Loucy (cell line): ENCODE measurements around the gene MEGF9.

Experiments used
- H2AFZ ChIP-seq: fragments of 200-600 bp; sonication (generic); 2 replicates; pipeline ENCODE4 v1.6.0; 2016; ENCODE audit warnings: antibody characterized with exemption, mild to moderate bottlenecking, low read length, moderate library complexity
- H3F3A ChIP-seq: fragments of 200-600 bp; 2 replicates; pipeline ENCODE4 v1.6.0; 2016; ENCODE audit warnings: antibody characterized with exemption, low read depth, mild to moderate bottlenecking
- H3K27me3 ChIP-seq: fragments of 200-600 bp; sonication (generic); 2 replicates; pipeline ENCODE4 v1.6.1; 2014; ENCODE audit warnings: low read length, mild to moderate bottlenecking; ENCODE audit not compliant: insufficient read depth, poor library complexity, severe bottlenecking
- H3K36me3 ChIP-seq: fragments of 200-600 bp; sonication (generic); 2 replicates; pipeline ENCODE4 v1.6.1; 2016; ENCODE audit warnings: low read length; ENCODE audit not compliant: insufficient read depth
- H3K4me1 ChIP-seq: fragments of 200-600 bp; sonication (generic); 2 replicates; pipeline ENCODE4 v1.5.1; 2014; ENCODE audit warnings: low read length, mild to moderate bottlenecking; ENCODE audit not compliant: insufficient read depth, poor library complexity, severe bottlenecking
- H3K4me2 ChIP-seq: fragments of 200-600 bp; sonication (generic); 2 replicates; pipeline ENCODE4 v1.6.0; 2014; ENCODE audit warnings: antibody characterized with exemption, low read length, low read depth, mild to moderate bottlenecking; ENCODE audit not compliant: poor library complexity, severe bottlenecking
- H3K4me3 ChIP-seq: fragments of 200-600 bp; sonication (generic); 2 replicates; pipeline ENCODE4 v1.5.1; 2014; ENCODE audit warnings: low read length, mild to moderate bottlenecking, mixed read lengths; ENCODE audit not compliant: poor library complexity, severe bottlenecking
- H3K79me2 ChIP-seq: fragments of 200-600 bp; sonication (generic); 2 replicates; pipeline ENCODE4 v1.6.1; 2014; ENCODE audit warnings: low read length; ENCODE audit not compliant: insufficient read depth
- H3K9ac ChIP-seq: fragments of 200-600 bp; sonication (generic); 2 replicates; pipeline ENCODE4 v1.6.0; 2014; ENCODE audit warnings: mild to moderate bottlenecking, low read depth, low read length, moderate library complexity; ENCODE audit not compliant: poor library complexity, severe bottlenecking
- H3K9me2 ChIP-seq: fragments of 200-600 bp; sonication (generic); replicated peaks from 2 replicates; pipeline ENCODE4 v1.6.1; 2016; ENCODE audit warnings: low read depth, low read length, mixed read lengths
- H3K9me3 ChIP-seq: fragments of 200-600 bp; sonication (generic); 2 replicates; pipeline ENCODE4 v1.6.1; 2014; ENCODE audit warnings: mild to moderate bottlenecking, antibody characterized with exemption, low read length, low read depth; ENCODE audit not compliant: insufficient read depth
- H4K20me1 ChIP-seq: fragments of 200-600 bp; sonication (generic); 2 replicates; pipeline ENCODE4 v1.6.0; 2014; ENCODE audit warnings: antibody characterized with exemption, low read length, mild to moderate bottlenecking; ENCODE audit not compliant: insufficient read depth, poor library complexity, severe bottlenecking
- EZH2phosphoT487 ChIP-seq: fragments of 200-600 bp; IDR thresholded peaks from 2 replicates; pipeline ENCODE4 v1.6.1; 2018; ENCODE audit warnings: antibody characterized with exemption, mild to moderate bottlenecking, moderate library complexity, borderline replicate concordance
- TF ChIP-seq, protein P1 (sequence below): fragments of 200-600 bp; sonication (generic); conservative IDR thresholded peaks from 2 replicates; pipeline ENCODE4 v1.5.1; 2014; ENCODE audit warnings: mild to moderate bottlenecking, antibody characterized with exemption, low read length

MEGF9 gene

GRCh38 chr9:120603010-120603409 is 111.3 kb downstream of the MEGF9 start:
- Histone ChIP-seq H2AFZ (no peak overlapping the region), H3K4me2 (no peak overlapping the region), H3K9me2 (no peaks in the 10 kb centered on the region), H3K9me3 (no peaks in the 10 kb centered on the region), H4K20me1 (no peaks in the 10 kb centered on the region), H3K4me3 (no peak overlapping the region), H3K36me3 (peaks cover 22% of the 10 kb centered on the region; the same call in 1 of the 2 replicates), H3K4me1 (peaks cover 11% of the 10 kb centered on the region), H3F3A (no peaks in the 10 kb centered on the region), H3K27me3 (no peaks in the 10 kb centered on the region), H3K79me2 (no peaks in the 10 kb centered on the region), H3K9ac (no peak overlapping the region)
- TF ChIP-seq EZH2phosphoT487, result no peak

- no peak overlapping the region for H2AFZ ChIP-seq
- no peaks in the 10 kb centered on the region for H3F3A ChIP-seq
- no peaks in the 10 kb centered on the region for H3K36me3 ChIP-seq
- no peaks in the 10 kb centered on the region for H3K9me2 ChIP-seq
- no peaks in the 10 kb centered on the region for H3K27me3 ChIP-seq
- H3K4me2 ChIP-seq, result no peak overlapping the region
- TF ChIP-seq, protein P1, sequence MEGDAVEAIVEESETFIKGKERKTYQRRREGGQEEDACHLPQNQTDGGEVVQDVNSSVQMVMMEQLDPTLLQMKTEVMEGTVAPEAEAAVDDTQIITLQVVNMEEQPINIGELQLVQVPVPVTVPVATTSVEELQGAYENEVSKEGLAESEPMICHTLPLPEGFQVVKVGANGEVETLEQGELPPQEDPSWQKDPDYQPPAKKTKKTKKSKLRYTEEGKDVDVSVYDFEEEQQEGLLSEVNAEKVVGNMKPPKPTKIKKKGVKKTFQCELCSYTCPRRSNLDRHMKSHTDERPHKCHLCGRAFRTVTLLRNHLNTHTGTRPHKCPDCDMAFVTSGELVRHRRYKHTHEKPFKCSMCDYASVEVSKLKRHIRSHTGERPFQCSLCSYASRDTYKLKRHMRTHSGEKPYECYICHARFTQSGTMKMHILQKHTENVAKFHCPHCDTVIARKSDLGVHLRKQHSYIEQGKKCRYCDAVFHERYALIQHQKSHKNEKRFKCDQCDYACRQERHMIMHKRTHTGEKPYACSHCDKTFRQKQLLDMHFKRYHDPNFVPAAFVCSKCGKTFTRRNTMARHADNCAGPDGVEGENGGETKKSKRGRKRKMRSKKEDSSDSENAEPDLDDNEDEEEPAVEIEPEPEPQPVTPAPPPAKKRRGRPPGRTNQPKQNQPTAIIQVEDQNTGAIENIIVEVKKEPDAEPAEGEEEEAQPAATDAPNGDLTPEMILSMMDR, result no peak
- no peak for TF ChIP-seq EZH2phosphoT487
- no peak overlapping the region for H3K4me3 ChIP-seq
- H4K20me1 ChIP-seq, result no peaks in the 10 kb centered on the region
- H3K9me3 ChIP-seq, result no peaks in the 10 kb centered on the region
- peaks cover 5% of the 10 kb centered on the region for H3K4me1 ChIP-seq
- no peak overlapping the region for H3K9ac ChIP-seq
- no peaks in the 10 kb centered on the region for H3K79me2 ChIP-seq
Measured at GRCh38 chr9:120593955-120594277, 120.4 kb downstream of the MEGF9 start.

GRCh38 chr9:120593250-120593954 is 120.9 kb downstream of the MEGF9 start:
- Histone ChIP-seq H3K36me3 (no peaks in the 10 kb centered on the region), H3K4me3 (no peak overlapping the region), H3K4me1 (peaks cover under 1% of the 10 kb centered on the region), H3F3A (no peaks in the 10 kb centered on the region), H3K4me2 (no peak overlapping the region), H4K20me1 (no peaks in the 10 kb centered on the region), H3K79me2 (no peaks in the 10 kb centered on the region), H2AFZ (no peak overlapping the region), H3K9me3 (no peaks in the 10 kb centered on the region), H3K9me2 (no peaks in the 10 kb centered on the region), H3K9ac (no peak overlapping the region), H3K27me3 (no peaks in the 10 kb centered on the region)
- no peak for TF ChIP-seq EZH2phosphoT487
- TF ChIP-seq, protein P1, result no peak

- Histone ChIP-seq H4K20me1 (no peaks in the 10 kb centered on the region), H3K27me3 (no peaks in the 10 kb centered on the region), H3K4me1 (no peaks in the 10 kb centered on the region), H3K79me2 (no peaks in the 10 kb centered on the region), H3K9me3 (no peaks in the 10 kb centered on the region), H3K9ac (no peak overlapping the region), H3K9me2 (no peaks in the 10 kb centered on the region), H3K4me3 (no peak overlapping the region), H3K4me2 (no peak overlapping the region), H3F3A (no peaks in the 10 kb centered on the region), H2AFZ (no peak overlapping the region), H3K36me3 (no peaks in the 10 kb centered on the region)
- TF ChIP-seq EZH2phosphoT487, result no peak
- TF ChIP-seq, protein P1, result no peak
Measured at GRCh38 chr9:120592210-120592609, 122.1 kb downstream of the MEGF9 start.
